Stimulated activated CD8-positive, alpha-beta memory T cell treated with anti-CD3 and anti-CD28 coated beads, Interleukin-7, amount 100 ng/mL, for 24 hours (primary cell): ENCODE data around the gene MCAM.

Experiments used
- DNase-seq: peaks from one replicate; pipeline ENCODE4 v3.0.0-alpha.2; 2020; ENCODE audit warnings: low read depth

The MCAM gene

DNA sequence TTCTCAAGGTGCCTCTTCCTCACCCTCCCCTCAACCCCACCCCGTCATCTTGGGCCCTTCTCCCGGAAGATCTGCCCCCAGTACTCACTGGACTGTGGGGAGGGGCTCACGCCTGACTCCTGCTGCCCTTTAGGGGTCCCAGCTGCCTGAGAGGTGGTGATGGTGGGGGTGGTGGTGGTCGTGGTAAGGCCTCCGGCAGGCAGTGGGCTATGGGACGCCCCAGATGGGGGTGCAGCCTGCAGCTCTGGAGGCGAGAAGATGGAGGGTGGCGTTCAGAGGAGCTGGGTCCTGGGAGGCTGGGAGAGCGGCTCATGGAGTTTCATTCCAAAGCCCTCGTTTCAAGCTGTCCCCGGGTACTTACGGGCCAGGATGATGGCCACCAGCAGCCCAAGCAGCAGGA lies 28.8 kb upstream of the MCAM start:
- DNase-seq: no peak

DNA sequence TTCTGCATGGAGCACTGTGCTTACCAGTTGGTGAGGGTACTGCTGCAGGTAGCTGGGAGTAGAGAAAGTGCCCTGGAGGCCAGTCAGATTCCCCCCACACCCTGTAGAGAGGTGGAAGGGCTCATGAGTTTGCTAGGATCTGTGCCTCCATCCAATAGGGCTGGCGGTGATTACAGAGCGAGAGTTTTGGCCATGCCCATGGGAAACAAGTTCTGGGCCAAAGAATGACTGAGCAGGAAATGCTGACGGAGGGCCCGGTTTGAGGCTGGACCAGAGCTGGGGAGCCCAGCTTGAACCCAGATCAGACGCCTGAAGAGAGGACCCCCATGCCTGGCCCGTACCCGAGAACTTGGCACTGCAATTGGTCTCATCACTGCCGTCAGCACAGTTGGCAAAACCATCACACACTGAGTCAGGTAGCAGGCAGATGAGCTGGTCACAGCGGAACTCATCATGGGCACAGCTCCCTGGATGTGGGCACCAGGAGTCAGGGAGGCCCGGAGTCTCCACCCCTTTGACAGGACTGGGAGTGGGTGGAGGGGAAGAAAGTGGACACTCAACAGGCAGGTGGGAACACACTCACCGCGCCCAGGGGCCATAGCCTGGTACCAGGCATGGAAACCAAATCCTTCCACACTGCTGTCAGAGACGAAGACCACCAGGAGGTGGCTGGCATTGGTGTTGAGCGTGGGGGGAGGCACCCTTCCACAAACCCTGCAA lies 27.5 kb upstream of the MCAM start:
- no peak for DNase-seq

DNA sequence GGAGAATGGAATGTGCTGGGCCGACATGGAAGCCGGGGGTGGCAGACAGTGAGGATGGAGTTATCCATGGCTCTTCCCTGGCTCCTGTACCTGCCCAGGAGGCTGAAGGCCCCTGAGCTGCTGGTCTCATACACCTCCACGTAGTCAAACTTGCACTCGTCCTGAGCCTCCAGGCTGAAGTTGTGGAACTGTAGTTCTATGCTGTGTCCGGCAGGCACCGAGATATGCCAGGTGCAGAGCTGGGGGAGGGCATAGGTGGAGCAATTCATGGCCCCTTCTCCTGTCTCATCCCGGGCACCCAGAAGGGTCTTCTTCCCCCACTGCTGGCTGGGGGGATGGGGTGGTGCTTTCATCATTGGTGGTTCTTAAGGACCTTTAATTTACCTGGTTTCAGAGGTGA lies 26.8 kb upstream of the MCAM start:
- no peak for DNase-seq

DNA sequence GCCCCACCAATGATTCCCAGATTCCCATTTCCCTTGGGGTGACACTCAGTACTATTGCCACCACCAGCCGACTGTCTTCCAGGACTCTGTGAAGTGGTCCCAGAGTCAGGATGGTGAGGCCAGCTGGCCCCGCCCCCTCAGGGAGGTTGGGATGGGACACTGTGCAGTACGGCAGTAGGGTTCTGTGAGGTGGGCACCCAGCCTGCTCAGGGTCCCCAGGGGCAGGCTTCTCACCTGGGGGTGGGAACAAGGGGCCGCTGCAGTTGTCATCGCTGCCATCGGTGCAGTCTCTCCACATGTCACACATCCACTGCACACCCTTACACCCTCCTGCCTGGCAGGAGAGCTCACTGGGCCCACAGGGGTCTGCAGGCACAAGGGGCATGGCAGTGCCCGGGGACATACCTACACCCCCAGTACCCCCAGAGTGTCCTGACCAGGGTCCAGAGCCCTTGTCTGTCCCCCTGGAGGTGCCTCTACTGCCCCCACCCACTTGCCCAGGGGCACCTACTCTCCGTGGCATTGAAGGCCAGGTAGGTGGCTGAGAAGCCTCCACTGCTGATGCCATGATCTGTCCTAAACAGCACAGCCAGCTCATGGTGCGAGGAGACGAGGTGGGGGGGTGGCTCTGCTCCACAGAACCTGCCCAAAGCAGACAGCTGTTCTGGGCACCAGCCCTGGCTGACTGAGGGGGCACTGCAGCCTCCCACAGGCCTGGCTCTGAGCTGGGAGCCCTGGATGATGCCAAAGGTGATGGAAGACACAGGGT lies 25.6 kb upstream of the MCAM start:
- DNase-seq: no peak

DNA sequence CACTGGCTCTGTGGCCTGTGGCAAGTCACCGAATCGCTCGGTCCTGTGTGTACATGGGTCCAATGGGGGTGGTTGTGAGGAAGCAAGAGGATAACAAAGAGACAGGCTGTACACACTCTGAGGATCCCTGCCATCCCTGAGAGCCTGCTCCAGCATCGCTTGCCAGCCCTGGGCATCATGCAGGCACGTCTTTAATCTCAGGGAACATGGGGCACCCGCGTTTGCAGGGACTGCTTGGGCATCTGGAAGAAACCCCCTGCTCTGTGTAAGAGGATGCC lies 25.0 kb upstream of the MCAM start:
- no peak for DNase-seq

DNA sequence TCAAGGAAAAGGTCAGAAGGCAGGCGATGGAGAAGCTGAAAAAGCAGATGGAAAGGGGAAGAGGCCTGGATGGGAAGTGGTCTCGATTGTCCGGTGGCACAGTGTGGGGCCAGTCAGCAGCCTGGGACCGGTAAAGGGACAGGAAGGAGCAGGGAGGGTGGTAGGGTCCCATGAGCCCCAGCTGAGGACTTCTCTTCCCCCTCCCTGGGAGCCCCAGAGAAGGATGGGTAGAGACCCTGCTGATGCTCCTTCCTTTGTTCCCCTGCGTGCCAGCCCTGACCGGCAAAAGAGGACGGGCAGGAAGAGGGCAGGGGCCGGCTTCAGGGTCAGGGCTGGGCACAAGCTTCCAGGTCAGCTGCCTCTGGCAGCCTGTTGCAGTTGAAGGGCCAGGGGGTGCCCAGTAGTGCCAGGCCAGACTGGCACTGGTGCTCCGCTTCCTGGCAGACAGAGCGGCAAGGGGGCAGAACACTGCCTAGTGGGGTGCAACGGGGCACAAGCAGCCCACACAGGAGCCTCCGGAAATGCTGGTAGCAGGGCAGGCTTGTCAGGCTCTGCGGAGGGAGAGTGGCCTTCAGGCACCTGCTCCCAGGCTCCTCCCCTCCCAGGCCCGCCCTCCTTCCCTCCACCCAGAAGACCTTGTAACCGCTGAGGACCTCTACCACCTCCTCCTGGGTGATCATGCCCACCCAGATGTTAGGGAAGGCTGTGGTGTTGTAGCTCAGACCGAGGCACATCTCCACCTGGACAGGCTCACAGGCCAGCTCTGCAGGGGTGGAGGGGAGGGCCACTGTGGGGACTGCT lies 24.5 kb upstream of the MCAM start:
- no peak for DNase-seq

DNA sequence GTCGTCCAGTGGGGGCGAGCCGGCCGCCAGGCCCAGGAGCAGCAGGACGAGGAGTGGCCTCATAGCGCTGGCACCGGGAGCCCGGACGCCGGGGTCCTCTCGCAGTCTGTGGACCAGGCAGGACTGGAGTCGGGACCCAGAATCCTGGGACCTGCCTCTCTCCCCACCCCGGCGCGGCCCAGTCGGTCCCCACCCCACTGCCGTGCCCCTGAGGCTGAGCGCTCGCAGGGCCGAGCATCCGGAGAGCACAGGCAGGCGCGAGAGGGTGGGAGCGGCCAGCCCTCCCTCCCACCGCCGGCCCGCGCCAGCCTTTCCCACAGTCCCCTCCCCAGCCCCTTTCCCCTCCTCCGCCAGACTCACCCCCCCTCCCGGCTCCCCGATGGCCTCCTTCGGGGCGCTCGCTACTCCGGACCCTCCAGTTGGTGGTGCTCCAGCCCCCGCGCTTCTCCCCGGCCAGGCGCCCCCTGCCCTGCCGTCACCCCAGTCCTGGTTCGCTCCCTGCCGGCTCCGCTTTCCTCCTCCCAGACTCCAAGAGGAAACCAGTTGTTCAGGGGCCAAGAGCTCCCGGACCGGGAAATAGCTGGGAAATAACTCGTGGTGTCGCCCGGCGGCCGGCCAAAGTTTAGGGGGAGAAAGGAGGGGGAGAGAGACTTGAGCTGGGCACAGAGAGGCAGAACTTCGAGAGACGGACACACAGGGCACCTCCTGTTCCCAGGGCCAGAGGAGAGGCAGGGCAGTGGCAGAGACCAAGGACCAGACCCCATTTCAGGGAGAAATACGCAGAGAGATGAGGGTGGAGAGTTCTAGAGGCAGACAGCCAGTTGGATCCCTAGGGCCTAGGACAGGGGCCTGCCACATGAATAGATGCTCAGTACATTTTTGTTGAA lies 23.6 kb upstream of the MCAM start, which contains the start of gene C1QTNF5:
C1QTNF5 (minus strand) TSS at position 549 of the 887 bp plus-strand sequence; CDS start at position 63, 486 bp downstream.
- DNase-seq: no peak

DNA sequence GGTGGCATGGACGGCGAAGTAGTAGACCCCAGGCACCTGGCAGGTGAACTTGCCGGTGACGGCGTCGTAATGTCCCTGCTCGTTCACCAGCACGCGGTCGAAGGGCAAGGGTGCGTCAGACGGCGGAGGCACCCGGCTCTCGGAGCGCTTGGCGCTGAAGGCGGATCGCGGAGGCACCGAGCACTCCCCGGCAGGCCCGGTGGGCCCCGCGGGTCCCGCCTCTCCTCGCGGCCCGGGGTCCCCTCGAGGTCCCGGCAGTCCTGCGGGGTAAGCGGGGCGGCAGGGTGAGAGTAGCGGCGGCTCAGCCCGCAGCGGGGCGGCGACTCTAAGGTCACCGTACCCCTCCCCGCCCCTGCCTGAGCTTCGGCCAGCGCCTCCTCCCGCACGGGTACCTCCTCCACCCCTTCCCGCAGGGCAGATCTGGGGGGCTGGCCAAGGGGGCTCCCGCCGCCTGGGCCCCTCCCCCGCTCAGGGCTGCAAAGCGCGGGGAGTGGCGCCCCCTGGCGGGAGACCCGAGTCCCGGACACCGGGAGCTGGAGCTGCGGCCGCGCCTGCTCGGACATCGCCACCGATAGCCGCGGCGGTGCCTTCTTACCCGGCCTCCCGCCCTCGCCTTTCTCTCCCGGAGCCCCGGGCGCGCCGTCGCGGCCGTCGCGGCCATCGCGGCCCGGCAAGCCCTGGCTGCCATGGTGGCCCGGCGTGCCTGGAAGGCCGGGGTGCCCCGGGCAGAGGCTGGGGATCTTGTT lies 22.8 kb upstream of the MCAM start:
- no peak for DNase-seq

DNA sequence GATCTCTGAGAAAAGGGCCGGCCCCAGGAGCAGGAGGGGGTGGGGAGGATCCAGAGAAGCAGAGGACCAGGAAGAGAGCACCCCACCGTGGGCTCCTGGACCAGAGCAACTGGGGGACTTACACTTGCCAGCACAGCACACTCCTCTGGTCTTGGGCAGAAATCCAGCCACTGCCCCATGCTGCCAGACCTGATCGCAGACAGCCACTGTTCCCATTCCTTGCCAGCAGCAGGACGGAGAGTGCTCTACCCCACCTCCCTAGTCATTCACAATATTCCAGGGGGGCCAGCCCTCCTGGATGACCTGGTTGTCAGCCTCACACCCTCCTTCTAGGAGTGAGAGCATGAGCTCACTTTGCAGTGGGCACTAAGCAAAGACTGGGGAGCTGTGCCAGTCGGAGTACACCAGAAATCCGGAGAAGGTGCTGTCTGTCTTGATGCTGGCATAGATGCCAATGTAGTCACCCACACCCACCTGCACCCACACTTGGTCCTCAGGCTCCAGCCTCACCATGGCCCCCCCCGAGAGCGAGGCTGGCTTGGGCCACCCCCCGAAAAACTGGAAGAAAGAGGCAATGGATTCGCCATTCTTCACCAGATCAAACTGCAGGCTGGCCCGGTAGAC lies 22.1 kb upstream of the MCAM start:
- no peak for DNase-seq

DNA sequence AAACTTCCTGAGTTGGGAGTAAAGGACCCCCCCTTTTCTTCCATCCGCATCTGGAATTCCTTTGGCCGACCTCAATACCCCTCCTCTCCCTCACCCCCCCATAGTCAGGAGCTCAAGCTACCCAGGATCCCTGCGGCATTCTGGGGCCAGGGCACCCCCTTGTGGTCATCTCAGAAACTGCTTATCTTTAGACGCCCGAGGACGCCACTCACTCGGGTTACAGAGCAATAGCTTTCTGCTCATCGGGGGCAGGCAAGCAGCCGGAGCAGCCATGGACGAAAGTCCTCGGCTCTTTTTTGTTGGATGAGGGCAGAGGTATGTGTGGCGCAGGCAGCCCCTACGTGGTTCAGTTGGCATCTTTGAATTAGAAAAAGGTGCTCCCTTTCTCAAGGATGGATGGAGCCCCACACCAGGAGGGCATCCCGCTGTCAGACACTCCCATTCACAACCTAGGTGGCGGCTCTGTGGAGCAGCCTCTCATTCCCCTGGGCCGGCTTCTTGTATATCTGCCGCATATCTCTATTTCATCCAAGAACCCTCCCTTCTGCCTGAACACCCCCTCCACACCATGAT lies 21.5 kb upstream of the MCAM start:
- no peak for DNase-seq

DNA sequence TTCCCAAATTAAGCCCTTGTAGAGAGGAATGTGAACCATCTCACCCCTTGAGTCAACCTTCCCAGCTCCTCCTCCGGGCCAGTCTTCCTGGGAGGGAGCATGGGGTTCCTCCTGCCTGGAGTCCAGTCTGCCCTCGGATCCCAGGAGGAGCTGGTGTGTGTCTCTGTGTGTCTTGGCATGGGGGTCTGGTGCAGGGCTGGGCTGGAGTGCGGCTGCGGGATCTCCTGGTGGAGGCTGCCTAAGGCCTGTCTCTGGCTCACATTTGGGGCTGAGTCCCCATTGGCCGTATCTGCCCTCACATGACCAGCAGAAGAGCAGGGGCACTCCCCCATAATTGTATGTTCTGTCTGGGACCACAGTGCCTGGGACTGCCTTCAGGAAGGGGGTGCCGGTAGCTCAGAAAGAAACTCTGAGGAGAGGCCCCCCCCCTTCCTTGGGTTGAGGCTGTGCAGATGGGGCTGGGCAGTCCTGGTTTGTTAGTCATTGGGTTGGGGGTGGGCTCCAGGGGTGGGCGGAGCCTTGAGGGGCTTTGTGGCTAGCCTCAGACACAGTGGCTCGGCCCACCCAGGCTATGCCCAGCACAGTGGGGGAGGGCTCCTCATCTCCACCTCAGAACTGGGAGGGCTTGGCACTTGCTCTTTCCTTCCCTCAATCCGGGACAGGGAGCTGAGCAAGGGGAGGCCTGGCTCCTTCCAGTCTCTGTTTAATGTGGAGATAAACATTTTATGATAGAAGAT lies 20.8 kb upstream of the MCAM start:
- DNase-seq: no peak

DNA sequence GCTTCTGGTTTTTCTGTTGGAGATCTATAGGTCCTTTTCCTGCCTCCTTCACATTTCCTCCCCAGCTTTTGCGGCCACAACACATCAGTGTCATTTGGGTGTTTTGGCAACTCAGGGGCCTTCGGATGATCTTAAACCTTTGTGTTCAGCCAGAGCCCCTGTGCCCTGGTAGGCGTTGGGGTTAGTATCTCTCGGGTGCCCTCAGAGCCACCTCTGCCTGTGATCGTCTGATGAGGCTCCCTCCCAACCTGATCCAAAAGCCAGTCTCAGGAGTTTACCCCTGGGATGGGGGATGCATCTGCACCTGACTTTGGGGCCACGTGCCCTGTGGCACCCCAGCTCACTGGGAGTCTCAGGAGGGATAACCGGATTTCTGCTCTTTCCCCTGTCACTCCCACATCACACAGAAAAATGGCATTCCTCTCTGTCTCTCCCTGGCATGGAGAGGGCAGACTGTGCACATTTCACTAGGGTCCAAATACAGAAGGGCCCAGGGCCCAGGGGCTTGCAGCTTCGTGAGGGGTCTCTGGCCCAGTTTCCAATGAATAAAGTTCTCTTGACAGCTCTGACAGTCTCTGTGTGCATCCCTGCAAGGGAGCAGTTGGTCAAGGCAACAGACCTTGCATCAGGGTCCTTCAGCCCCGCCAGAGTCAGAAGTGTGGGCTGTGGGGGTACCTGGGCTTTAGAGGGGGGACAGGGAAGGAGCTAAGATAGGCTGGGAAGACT lies 20.0 kb upstream of the MCAM start:
- DNase-seq: no peak

DNA sequence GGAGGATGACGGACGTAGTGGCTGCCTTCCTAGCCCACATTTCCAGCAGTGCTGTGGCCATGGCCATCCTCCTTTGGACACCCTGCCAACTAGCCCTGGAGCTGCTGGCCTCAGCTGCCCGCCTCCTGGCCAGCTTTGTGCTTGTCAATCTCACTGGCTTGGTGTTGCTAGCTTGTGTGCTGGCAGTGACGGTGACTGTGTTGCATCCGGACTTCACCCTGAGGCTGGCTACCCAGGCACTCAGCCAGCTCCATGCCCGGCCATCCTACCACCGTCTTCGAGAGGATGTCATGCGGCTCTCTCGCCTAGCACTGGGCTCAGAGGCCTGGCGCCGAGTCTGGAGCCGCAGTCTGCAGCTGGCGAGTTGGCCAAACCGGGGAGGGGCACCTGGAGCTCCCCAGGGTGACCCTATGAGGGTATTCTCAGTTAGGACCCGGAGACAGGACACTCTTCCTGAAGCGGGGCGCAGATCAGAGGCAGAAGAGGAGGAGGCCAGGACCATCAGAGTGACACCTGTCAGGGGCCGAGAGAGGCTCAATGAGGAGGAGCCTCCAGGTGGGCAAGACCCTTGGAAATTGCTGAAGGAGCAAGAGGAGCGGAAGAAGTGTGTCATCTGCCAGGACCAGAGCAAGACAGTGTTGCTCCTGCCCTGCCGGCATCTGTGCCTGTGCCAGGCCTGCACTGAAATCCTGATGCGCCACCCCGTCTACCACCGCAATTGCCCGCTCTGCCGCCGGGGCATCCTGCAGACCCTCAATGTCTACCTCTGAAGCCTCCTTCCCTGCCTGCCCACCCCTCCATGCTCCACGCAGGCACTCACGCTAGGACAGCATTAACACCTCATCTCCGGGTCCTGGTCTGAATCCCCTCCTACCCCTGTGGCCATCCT lies 19.0 kb upstream of the MCAM start:
- no peak for DNase-seq

DNA sequence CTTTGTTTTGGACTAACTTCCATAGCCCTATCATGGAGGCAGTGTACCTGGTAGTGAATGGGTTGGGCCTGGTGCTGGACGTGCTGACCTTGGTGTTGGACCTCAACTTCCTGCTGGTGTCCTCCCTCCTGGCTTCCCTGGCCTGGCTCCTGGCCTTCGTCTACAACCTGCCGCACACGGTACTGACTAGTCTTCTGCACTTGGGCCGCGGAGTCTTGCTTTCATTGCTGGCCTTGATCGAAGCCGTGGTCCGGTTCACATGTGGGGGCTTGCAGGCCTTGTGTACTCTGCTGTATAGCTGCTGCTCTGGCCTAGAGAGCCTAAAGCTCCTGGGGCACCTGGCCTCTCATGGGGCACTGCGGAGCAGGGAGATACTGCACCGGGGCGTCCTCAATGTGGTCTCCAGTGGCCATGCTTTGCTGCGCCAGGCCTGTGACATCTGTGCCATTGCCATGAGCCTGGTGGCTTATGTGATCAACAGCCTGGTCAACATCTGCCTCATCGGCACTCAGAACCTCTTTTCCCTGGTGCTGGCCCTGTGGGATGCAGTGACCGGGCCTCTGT lies 18.2 kb upstream of the MCAM start:
- no peak for DNase-seq

DNA sequence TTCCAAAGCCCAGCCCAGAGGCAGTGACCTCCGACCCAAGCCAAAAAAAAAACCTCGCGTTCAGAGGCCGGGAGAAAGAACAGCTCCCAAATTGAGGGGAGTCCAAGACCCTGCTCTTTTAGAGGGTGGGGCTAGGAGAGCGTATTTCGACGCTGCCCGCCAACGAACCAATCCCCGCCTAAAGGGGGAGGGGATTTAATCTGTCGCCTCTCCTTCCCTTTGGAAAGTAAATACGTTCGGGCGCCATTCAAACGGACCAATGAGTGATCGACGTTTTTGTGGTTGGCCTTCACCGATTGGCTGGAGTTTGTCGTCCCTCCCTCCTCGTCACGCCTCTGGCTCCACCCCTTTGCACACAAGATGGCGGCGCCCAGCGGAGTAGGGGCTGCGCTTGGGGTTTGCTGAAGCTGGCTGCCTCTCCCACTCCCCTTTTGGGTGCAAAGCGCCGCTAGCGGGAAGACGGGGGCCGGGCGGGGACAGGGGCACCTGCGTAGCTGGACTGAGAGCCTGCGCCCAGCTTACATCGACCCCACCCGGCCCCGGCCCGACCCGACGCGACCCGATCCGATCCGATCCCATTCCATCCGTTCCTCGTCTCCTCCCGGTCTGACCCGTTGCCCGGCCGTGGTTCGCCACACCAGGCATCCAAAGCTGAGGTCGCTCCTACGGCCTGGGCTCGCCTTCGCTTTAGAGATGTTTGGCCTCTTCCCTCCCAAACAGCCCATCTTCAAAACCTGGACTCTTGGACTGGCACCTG lies 17.4 kb upstream of the MCAM start, which contains the start of gene RNF26:
RNF26 (plus strand) TSS at position 354 of the 757 bp plus-strand sequence. CDS start 596 bp downstream, outside the sequence.
- peak; percentile 86 for DNase-seq

DNA sequence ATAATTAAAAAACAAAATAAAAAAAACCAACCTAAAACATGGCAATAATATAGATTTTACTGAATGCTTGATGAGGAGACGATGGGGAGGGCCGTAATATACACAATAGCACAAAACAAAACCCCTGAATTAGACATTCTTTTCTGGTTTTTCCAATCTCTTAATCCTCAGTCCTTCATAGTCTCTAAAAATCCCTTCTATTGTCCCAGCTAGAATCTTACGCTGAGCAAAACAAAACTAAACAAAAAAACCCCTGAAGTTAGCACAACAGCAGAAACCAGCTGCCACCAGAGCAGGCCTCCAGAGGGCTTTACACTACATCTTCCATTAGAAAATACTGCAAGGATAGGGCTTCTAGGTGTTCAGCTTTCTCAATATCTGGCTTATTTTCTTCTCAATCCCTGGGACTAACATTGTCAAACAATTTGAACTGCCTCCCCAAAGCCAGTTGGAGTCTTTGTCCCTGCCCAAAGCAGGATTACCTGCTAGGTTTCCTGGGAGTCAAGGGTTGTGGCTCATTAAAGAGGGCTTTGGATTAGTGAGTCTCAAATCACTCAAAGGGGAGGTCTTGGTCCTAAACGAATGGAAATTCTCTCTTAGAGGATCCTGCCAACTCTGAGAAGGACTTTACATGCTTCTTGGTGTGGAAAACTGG lies 15.3 kb upstream of the MCAM start:
- DNase-seq: no peak
